Measurements from ENCODE around the gene PIK3CA. TPM values are rescaled to one million over a fixed set of nuclear protein-coding genes. Genes with fewer than 3 reads are reported as not detected.
A peak's percentile ranks its signal among the peaks of the same experiment; 100 is the strongest.
"Not testable (repeated sequence)": the region's sequence is repeated elsewhere in the genome, so short reads cannot be mapped to it uniquely, and the experiment has no call there.

Gene PIK3CA
- total RNA-seq, 1 experiment from 2014 or later = 21.7 TPM

DNA sequence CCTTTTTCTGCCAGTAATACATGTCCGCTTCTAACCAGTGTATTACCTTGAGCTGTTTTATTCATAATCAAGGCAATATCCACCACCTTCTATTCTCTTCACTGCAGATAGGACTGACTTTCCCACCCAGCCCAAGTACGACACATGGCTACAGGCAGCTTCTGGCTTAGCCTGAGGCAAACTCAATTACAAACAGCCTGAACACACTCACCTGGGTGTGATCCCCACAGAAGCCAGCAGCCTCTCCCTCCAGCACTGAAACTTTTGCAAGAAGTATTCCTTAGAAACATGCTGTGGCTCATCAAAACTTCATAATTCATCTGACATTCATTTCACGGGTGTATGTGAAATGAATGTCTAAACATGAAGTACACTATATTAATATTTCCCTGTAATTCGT lies 116.3 kb downstream of the PIK3CA start:
- no peak for DNase-seq (ENCODE audit: low read depth)

DNA sequence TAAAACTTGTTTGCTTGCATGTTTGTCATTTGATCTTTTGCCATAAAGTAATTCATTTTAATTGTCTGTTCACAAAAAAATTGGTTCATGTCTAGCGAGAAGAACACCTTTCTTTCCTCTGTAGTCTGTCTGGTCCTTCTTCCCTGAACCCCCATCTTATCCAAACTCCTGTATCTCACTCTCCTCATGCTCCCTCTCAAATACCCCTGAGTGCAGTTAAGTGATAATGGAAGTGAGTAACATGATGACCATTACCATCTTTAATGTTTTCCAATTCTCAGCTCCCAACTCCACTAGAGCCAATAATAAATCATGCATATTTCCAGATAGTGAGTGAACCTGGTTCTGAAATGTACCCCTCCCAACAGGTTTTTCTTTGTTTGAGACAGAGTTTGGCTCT lies 116.9 kb downstream of the PIK3CA start:
- DNase-seq (ENCODE audit: low read depth) = no peak

DNA sequence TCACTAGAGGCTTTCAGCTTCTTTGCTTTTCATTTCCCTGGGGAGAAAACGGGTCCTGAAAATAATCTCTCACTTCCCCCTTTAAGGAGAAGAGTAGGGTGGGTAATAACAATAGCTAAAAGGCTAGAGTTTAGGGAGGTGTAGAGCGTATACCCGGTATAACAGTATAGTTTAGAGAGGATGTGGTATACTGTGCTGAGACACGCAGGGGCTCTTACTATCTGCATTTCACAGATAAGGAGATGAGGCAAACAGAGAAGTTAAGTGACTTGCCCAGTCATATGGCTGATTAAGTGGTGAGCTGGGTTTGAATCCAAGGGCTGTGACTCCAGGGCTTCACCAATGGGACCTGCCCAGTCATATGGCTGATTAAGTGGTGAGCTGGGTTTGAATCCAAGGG lies 117.7 kb downstream of the PIK3CA start:
- no peak for DNase-seq (ENCODE audit: low read depth)

DNA sequence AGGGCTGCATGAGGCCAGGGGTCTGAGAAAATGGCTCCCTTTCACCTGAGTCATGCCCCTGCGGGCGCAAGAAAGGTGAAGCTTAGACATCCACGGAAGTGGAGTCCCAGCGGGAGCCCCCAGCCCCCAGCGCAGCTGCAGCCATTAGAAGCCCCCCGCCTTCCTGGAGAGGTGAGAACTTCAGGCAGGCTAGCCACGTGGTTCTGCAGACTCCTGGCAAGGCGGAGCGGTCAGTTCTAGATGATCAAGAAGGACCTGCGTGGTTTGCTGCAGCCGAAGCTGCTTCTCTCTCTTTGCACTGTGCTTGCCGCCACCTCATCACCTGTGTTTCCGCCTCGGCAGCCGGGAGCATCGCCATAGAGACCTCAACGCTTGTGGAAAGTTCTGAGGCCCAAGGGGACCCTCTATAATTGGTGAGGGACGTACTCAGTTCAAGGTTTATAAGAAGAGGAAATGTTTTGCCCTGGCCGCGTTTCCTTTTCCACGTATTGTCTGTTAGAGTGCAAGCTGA lies 118.6 kb downstream of the PIK3CA start:
- DNase-seq (ENCODE audit: low read depth) = no peak

DNA sequence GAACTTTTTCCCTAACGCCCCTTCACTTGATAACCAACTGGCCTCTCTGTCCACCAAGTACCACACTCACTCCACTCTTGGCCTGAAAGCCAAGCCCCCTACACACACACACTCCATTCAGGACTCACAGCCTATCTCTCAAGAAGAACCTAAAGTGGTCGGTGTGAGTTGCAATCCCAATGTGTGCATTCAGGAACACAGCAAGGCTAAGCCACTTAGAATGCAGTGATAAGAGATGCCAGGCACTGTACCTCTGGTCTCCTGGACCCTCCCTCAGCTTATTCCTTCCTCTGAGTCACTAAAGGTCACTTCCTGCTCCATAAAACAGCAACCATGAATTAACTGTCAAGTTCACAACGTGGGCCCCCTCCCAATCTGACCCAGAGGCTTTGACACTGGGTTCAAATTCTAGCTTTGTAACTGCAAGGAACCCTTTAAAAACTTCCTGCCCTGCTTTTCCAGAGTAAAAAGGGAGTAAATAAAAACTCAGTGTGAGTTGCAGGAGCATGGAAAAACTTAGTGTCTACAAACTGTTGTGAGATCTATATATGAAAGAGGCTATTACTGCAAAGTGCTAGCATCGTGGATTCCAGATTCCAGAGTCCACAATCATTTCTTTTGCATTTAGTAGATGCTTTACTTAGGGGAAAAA lies 120.4 kb downstream of the PIK3CA start:
- no peak for DNase-seq (ENCODE audit: low read depth)

DNA sequence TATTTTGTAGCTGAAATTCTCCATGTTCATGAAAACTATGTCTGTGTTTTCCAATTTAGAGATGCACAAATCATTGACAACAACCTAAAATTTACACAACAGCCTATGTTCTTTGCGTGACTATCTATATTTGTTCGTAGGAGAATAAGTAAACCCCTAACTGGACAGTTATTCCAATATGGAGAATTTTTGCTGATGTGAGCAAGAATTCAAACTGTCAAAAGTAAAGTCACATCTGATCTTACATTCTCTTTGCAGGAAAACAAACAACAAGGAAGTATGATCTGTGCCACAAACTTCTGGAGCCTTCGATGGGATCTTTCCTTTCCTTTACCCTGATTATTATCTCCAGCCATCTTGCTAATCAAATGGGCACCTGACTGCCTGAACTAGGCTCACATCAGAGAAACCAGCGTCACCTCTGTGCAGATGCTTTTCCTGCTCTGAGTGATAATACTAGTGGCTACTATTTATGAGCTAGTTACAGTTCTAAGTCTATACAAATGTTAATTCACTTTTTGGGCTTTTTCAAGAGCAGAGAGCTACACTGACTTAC lies 121.1 kb downstream of the PIK3CA start:
- no peak for DNase-seq (ENCODE audit: low read depth)

DNA sequence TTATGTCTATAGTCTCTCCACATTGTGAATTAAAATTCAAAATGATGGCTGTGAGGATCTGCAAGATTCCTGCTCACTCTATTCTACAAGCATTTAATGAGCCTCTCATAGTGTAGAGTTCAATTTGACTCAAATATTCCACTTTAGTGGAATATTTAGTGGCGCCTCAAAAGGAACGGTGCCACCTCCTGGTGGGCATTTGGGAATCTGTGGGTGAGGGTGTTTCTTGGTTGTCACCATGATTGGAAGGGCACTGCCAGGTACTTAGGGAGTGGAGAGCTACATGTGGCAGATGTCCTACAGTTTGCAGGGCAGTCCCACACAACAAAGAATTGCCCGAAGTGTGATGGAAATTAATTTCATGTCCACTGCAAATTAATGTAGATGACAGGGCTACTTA lies 124.2 kb downstream of the PIK3CA start:
- DNase-seq (ENCODE audit: low read depth) = peak; percentile 34

DNA sequence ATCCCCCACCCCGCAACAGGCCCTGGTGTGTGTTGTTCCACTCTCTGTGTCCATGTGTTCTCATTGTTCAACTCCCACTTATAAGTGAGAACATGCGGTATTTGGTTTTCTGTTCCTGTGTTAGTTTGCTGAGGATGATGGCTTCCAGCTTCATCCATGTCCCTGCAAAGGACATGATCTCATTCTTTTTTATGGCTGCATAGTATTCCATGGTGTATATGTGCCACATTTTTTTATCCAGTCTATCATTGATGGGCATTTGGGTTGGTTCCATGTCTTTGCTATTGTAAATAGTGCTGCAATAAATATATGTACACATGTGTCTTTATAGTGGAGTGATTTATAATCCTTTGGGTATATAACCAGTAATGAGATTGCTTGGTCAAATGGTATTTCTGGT lies 126.3 kb downstream of the PIK3CA start:
- not testable (repeated sequence) for DNase-seq (ENCODE audit: low read depth)

DNA sequence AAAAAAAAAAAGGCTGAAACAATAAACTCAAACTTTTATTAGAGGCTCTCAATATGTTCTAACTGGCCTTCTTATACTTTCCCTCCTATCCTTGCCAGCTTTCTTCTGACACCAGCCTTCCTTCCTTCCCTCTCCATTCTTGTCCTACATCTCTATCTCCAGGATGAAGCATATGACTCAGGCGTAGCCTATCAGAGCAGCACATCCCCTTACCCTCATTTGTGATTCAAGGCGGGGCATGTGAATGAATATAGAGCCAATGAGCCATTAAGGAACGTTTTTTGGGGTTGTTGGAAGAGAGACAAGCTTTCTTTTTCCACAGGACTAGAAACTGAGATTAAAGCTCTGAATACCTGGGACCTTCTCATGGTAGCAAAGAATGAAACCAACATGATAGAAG lies 127.8 kb downstream of the PIK3CA start:
- DNase-seq (ENCODE audit: low read depth) = no peak

DNA sequence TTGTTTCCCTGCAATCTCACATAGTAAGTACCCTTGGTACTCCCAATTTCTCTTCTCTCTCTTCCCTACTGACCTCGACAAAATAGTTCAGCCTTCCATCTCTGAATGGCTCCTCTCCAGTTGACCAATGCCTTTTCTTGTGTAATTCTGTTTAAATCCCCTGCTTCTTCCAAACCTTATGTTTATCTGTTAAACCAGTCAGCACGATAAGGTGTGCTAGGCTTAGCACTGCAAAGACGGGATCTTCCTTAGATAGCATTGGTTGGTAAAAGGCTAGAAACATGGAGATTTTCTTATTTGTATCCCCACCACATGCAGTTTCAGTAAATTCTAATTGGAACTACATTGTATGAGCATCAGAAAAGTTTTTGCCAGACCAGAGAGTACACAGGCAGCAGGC lies 128.6 kb downstream of the PIK3CA start:
- DNase-seq (ENCODE audit: low read depth) = no peak

DNA sequence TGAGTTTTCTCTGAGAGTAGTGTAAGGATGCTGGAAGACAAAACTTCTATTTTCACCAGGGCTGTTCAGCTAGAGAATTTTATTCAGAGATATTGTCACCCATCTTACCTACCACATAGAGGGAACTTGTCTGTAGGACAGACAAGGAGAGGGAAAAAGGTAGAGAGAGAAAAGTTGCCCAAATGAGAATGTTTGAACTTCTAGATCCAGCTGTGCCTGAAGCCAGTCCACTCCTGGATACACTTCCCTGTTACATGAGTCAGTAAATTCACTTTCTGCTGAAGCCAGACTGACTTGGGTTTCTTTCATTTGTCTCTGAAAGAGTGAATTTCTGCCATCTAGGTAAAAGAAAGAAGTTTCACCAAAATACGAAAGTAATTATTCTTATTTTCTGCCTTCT lies 130.0 kb downstream of the PIK3CA start:
- no peak for DNase-seq (ENCODE audit: low read depth)

DNA sequence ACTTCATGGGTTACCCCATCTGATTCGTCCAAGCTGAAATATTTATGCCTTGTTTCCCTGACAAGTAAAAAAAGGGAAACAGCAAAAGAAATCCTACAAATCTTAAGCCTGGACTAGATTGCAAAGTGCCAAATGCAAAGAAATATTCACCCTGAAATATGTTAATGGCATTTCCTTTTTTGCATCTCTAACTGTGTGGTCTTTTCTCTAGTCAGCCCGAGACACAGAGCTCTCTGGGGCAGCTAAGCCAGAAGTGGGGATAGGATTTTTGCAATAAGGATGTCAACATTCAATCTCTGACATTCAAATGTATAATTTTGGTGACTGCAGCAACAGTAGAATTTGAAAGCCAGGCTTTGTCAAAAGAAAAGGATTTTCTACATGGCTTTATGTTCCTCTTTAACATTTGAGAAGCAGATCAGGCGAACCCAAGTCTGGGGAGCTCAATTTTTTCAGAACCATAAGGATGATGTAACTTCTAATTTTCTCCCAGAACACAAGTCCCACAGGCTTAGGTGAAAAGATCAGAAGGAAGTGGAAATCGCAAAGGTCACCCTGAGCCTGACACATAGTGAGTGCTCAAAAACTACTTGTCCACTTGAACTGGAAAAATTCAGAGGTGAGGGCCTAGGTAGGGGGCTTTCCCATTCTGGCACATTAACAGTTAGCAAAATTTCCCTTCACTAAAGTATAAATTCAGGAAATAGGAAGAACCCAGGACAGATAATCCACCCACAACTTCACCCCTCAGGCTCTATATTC lies 131.0 kb downstream of the PIK3CA start:
- DNase-seq (ENCODE audit: low read depth) = no peak

DNA sequence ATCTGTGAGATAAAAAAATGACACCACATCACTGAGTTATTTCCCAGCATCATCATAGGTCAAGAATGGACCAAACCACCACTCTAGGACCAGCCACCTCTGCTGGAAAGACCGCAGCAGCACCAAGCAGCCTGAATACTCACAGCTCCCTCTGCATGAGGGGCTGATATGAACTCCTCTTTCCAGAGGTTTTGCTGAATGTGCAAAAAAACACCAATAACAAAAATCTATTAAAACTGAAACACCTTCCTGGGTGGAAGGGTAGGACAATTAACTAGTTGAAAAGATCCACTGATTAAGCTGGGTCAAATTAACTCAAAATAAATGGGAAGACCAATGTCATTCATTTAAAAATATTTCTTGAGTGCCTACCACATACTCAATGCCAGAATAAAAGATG lies 131.7 kb downstream of the PIK3CA start:
- no peak for DNase-seq (ENCODE audit: low read depth)

DNA sequence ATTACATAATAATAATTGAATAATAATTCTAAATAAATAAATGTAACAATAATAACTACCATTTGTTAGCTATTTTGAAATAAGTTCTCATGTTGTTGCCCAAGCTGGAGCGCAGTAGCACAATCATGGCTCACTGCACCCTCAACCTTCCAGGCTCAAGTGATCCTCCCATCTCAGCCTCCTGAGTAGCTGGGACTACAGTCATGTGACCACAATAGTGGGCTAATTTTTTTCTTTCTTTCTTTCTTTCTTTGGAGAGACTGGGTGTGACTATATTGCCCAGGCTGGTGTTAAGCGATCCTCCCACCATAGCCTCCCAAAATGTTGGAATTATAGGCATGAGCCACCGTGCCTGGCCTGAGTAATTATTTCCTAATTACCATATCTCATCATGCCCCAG lies 133.7 kb downstream of the PIK3CA start:
- DNase-seq (ENCODE audit: low read depth) = no peak

DNA sequence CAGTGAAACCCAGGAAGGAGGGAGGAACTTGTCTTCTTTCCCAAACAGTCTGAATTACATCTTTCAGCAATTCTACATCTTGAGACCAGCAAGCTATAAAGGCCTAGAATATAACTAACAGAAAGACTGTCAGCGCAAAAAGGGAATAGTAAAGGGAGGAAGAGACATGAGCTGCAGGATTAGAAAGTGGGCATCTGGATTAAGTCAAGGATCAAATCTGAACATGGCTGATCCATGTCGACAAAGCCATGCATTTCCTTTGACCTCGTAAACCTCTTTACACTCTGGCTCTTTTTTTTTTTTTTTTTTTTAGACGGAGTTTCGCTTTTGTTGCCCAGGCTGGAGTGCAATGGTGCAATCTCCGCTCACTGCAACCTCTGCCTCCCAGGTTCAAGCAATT lies 138.2 kb downstream of the PIK3CA start:
- DNase-seq (ENCODE audit: low read depth) = no peak

DNA sequence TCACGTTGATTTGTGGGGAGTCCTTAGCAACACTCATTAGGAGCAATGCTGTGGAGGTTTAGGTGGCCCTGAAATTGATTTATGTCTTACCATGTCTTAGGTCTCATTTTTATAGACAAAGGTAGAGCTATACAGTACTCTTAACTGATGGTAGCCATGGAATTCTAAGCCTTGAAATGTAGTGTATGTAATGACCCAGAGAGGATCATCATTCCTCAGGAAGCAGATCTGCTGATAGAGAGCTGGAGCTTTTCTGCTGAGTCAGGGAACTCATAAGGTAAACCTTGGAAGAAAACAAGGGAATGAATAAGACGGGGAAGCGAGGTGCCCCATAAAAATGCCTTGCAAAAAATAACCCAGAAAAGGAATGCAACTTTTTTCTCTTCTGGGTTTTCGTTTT lies 140.7 kb downstream of the PIK3CA start:
- peak; percentile 22 for DNase-seq (ENCODE audit: low read depth)

DNA sequence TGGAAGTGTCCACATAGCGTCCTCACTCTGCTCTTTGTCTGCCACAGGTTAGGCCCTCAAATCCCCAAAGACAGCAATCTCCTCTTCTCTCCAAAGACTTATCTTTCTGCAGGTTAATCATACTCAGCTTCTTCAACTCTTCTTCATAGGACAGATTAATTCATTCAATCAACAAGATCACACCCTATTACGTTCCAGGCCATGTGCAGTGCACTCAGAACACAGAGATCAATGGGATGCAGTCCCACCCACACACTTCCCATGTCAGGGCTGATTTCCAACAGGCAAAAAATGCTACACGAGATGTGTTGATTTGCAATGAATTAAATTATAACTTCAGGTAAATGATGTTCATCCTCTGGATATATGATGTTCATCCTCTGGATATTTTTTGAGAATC lies 141.1 kb downstream of the PIK3CA start:
- DNase-seq (ENCODE audit: low read depth) = no peak

Other genes starting within 250 kb of the PIK3CA start
- 2.1 and 4.2 TPM in 2 replicates for gene ZMAT3, start 76.5 kb upstream of the PIK3CA start, total RNA-seq (2014; rRNA removed; shearing (Covaris generic))
- gene KCNMB3, start 102.8 kb downstream of the PIK3CA start, total RNA-seq (2014; rRNA removed; shearing (Covaris generic)) = 0.52 and 1.1 TPM in 2 replicates
- gene ZNF639, start 174.7 kb downstream of the PIK3CA start, total RNA-seq (2014; rRNA removed; shearing (Covaris generic)) = 71.5 and 87.3 TPM in 2 replicates
- gene MFN1, start 199.4 kb downstream of the PIK3CA start, total RNA-seq (2014; rRNA removed; shearing (Covaris generic)) = 24.8 and 34.1 TPM in 2 replicates

All from M059J (cell line).